T47D (cell line): Measurements from ENCODE around the gene LEP.
"Not testable (repeated sequence)": the region's sequence is repeated elsewhere in the genome, so short reads cannot be mapped to it uniquely, and the experiment has no call there.

Experiments used
- DNase-seq, 2 experiments: peaks; one replicate each; pipeline versions ENCODE4 v3.0.0 to v3.0.0-alpha.2; 2011 to 2012; ENCODE audit warnings: low read depth in 1 of 2, low spot score in 1 of 2
- JUND ChIP-seq: IDR thresholded peaks from 2 replicates; pipeline ENCODE4 v1.6.1; 2012; ENCODE audit warnings: low read depth
- in situ Hi-C: cut with HindIII; loops from 2 replicates; pipeline ENCODE4 v1.10.0; 2016; ENCODE audit warnings: low sequenced_read_pairs, low pct_unique_long_range_greater_than_20kb

The LEP gene

GRCh38 chr7:128275681-128276080 lies 34.6 kb downstream of the LEP start:
- TF ChIP-seq JUND: no peak
- in situ Hi-C loops: no loop called here
- no peak for DNase-seq

- no peak for DNase-seq
- in situ Hi-C loops: no loop called here
- TF ChIP-seq JUND: no peak
These were observed 37.3 kb downstream of the LEP start for GRCh38 chr7:128278366-128278765.

GRCh38 chr7:128279124-128279713 lies 38.1 kb downstream of the LEP start:
- DNase-seq: no peak
- in situ Hi-C loops: no loop called here
- TF ChIP-seq JUND: no peak

- in situ Hi-C loops: not testable (repeated sequence)
These were observed 39.4 kb downstream of the LEP start for GRCh38 chr7:128280451-128280850.

GRCh38 chr7:128281605-128282380 lies 40.7 kb downstream of the LEP start:
- TF ChIP-seq JUND: no peak
- in situ Hi-C loops: no loop called here
- no peak for DNase-seq

More at GRCh38 chr7:128280451-128280850, 39.4 kb downstream of the LEP start:
- DNase-seq: not testable (repeated sequence)

- TF ChIP-seq JUND: no peak
- in situ Hi-C loops: no loop called here
- no peak for DNase-seq
These were observed 43.0 kb downstream of the LEP start for GRCh38 chr7:128284102-128284501.

GRCh38 chr7:128287556-128287955 lies 46.5 kb downstream of the LEP start:
- in situ Hi-C loops: no loop called here

GRCh38 chr7:128298004-128298403 lies 56.9 kb downstream of the LEP start:
- in situ Hi-C loops, DNase-seq: not testable (repeated sequence)

More at GRCh38 chr7:128287556-128287955, 46.5 kb downstream of the LEP start:
- no peak for TF ChIP-seq JUND
- no peak for DNase-seq

GRCh38 chr7:128299109-128299607 lies 58.1 kb downstream of the LEP start:
- DNase-seq: no peak
- in situ Hi-C loops: no loop called here
- no peak for TF ChIP-seq JUND

- no peak for TF ChIP-seq JUND
- in situ Hi-C loops: no loop called here
- no peak for DNase-seq
These were observed 61.1 kb downstream of the LEP start for GRCh38 chr7:128302139-128302538.

- no peak for TF ChIP-seq JUND
- in situ Hi-C loops: no loop called here
- DNase-seq: no peak
These were observed 62.1 kb downstream of the LEP start for GRCh38 chr7:128303133-128303532.

GRCh38 chr7:128303643-128304042 lies 62.6 kb downstream of the LEP start:
- in situ Hi-C loops: no loop called here
- DNase-seq: no peak
- TF ChIP-seq JUND: no peak

GRCh38 chr7:128304212-128304611 lies 63.1 kb downstream of the LEP start:
- no peak for TF ChIP-seq JUND

More at GRCh38 chr7:128304212-128304611, 63.1 kb downstream of the LEP start:
- in situ Hi-C loops: no loop called here
- DNase-seq: no peak
